ENCODE measurements around the gene MVB12B.

MVB12B gene

GRCh38 chr9:126521551-126521950 is 194.9 kb downstream of the MVB12B start:
- DNase-seq (ENCODE audit: low spot score) = no peak

DNA sequence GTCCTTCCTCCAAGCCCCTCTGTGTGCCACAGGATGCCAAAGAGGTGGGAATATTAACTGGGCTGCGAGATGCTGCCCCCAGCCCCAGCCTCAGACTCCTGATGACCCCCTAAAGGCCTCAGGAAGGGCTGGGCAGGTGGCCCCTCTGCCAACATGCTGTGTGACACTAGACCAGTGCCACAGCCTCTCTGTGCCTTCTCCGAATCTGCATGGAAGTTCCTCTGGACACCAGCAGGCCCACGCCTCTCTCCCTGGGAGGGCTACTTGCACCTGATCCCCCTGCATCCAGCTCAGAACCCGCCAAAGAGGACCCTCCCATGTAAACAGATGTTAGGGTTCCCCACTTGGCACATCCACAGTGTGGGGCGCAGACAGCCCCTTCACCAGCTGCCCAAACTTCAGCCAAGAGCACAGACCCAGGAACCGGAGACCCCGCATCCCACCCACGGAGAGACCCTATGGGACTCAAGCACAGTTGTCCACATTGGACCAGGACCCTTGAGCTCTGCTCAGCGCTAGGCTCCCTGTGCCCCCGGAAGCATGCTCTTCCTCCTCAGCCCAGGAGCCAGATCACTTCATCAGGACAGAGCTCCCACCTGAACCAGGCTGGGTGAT is 195.5 kb downstream of the MVB12B start:
- DNase-seq (ENCODE audit: low spot score) = no peak

- DNase-seq (ENCODE audit: low spot score) = no peak
Observed at GRCh38 chr9:126522612-126523356, 196.2 kb downstream of the MVB12B start.

GRCh38 chr9:126523611-126524111 is 197.0 kb downstream of the MVB12B start:
- DNase-seq (ENCODE audit: low spot score) = peak; percentile 65

DNA sequence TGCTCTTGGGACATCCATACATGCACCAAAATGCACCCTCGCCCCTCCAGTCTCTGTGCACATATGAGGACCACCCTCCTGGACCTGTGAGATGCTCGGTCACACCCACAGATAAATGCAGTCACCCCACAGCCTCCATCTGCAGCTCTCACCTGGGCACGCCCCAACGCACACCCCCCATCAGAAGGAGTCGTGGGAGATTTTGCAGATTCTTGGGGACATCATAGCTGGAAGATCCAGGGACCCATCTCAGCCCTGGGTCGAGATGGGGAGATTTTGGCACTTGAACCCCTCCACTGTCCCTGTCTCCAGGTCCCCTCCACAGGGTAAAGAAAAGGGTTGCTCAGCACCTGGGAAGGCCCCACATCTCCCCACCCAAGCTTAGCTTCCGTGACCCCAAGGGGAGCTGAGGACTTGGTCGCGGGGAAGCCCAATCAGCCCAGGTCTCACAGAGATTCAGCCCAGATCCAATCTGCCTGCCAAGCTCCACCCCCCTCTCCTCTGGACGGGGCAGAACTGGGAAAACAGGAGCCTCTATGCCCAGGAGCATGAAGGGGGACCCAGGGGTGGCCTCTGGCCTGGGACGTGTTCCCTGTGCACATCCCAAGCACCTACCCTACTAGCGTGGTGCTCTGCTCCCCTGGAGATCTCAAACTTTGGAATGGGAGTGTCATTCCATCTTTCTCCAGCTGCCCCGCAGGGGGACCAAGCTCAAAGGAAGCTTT is 197.9 kb downstream of the MVB12B start:
- DNase-seq (ENCODE audit: low spot score) = no peak

GRCh38 chr9:126526218-126527108 is 199.8 kb downstream of the MVB12B start:
- DNase-seq (ENCODE audit: low spot score) = no peak

DNA sequence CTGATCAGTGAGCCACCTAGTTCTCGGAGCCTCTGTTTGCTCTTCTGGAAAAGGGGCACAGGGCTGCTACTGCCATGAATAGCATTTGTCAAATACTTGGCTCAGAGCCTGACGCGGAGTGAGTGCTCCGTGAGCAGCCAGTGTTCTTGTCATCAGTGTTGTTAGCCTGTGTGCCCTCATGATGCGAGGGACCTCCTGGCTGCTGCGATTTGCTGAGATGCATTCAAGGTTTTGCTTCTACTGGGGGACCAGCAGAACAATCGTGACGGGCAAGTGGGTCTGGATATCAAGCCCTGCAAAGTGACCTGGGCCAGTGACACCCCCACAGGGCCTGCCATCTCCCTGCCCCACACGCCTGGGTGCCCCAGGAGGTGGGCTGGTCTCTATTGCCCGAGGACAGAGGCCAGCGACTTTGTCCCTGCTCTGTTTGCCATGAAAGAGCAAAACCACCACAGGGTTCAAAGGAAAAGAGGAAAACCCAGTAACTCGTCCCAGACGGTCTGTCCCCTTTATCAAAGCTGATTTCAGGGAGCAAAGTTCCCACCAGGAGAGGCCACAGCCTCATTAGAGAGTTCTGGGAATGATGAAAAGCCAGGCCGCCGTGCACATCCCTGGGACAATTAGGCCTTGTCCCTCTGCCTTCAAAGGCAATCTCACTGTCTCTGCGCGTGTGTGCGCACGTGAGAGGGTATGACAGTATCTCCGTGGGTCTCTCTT is 200.6 kb downstream of the MVB12B start:
- no peak for DNase-seq (ENCODE audit: low spot score)

DNA sequence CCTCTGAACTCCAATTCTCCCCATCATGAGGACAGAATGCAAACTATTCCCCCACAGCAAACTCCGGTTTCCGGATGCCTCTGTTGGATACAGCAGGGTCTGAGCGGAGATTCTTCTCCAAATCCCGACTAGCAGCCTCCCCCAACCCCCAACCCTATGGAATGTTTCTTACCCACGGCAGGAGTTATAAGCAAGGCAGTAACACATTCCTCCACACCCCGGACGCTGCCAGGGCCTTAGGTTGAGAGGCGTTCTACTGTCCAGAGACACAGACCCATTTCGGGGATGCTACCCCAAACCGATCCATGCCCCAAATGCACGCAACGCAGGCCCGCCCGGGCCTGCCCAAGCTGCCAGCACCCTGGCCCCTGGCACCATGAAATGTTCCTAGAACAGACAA is 201.5 kb downstream of the MVB12B start:
- DNase-seq (ENCODE audit: low spot score) = no peak

DNA sequence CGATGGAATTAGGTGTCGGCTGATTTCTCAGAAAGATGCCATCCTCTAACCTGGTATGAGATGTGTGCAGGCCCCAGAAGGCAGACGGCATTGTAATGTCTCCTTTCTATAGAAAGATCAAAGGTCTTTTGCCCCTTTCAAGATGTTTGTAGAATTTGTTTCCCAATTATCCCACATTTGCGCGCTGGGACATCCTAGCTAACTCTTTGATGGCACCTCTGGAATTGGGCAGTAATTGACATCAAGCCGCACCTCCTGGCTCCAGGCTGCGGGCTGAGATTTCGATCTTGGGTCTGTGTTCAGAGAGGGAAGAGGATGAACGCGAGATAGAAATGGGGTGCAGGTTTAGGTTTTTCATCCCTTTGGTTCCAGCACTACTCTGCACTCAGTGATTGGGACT is 202.3 kb downstream of the MVB12B start:
- no peak for DNase-seq (ENCODE audit: low spot score)

- no peak for DNase-seq (ENCODE audit: low spot score)
Observed at GRCh38 chr9:126531035-126531571, 204.5 kb downstream of the MVB12B start.

- no peak for DNase-seq (ENCODE audit: low spot score)
Observed at GRCh38 chr9:126531591-126531990, 205.0 kb downstream of the MVB12B start.

DNA sequence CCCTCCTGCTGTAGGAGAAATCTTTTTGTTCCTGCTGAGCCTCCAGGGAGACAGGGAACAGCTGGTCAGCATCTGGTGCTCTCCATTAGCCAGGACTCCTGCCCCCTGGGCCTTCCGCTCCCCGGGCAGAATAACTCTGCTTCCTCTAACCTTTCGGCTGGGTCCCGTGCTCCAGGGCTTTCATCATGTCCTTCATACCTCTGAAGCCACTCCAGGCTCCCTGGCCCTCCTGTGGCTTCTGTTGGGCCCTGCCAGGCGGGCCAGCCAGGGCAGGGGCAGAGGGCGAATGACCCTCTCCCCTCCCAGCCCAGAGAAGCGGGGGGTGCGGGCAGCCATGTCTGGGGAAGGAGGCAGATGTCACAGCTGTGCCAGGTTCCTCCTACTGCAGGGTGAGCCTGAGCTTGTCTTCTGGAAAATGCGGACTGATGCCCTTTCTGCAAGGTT is 205.4 kb downstream of the MVB12B start:
- no peak for DNase-seq (ENCODE audit: low spot score)

DNA sequence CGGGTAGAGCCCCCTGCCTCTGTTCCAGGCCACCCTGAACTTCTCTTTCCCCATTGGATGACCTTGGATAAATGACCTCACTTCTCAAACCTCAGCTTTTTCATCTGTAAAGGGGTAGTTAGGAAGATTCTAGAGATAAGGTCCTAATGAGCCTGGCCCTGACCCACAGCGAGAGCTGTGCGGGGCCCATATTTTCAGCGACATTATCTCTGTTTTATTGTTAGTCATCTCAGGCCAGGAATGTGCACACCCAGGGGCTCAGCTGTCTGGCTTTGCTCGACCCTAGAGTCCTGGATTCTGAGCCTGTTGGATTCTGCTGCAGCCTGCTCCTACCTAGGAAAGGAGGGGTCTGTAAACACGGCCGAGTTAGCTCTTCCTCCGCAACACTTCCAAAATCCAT is 205.9 kb downstream of the MVB12B start:
- DNase-seq (ENCODE audit: low spot score) = no peak

- no peak for DNase-seq (ENCODE audit: low spot score)
Observed at GRCh38 chr9:126532951-126533925, 206.6 kb downstream of the MVB12B start.

- DNase-seq (ENCODE audit: low spot score) = no peak
Observed at GRCh38 chr9:126533926-126534310, 207.3 kb downstream of the MVB12B start.

DNA sequence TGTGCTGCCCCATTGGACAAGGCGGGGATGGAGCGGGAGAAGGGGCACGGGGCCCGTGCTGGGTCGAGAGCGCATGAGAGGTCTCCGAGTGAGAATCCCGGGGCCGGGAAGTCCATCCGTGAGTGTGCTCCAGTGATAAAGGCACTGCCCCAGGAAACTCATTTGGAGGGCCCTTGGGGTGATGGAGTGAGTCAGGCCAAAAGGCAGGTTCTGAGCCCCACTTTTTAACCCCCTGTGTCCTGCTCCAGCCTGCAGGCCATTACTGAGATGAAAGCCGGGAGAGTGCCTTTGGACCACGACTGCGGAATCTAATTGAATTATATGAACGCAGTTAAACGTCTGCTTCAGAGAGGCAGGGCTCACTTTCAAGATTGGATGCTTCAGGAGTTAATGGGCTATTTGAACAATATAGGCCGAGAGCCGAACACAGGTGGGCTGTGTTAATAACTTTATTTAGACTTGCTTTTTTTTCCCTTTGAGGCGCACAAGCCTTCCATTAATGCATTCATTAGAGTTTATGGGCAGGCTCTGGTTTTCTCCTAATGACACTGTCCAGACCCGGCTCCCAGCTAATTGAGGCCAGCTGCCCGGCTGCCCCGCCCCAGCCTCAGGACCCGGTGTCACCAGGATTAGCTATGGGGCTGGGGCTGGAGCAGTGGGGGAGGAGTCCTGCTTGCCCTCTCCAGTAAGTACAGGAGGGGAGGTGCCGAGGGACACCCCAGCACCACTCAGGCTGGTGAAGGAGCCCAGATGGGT is 208.0 kb downstream of the MVB12B start:
- DNase-seq (ENCODE audit: low spot score) = no peak

- DNase-seq (ENCODE audit: low spot score) = no peak
Observed at GRCh38 chr9:126536131-126536530, 209.5 kb downstream of the MVB12B start.

DNA sequence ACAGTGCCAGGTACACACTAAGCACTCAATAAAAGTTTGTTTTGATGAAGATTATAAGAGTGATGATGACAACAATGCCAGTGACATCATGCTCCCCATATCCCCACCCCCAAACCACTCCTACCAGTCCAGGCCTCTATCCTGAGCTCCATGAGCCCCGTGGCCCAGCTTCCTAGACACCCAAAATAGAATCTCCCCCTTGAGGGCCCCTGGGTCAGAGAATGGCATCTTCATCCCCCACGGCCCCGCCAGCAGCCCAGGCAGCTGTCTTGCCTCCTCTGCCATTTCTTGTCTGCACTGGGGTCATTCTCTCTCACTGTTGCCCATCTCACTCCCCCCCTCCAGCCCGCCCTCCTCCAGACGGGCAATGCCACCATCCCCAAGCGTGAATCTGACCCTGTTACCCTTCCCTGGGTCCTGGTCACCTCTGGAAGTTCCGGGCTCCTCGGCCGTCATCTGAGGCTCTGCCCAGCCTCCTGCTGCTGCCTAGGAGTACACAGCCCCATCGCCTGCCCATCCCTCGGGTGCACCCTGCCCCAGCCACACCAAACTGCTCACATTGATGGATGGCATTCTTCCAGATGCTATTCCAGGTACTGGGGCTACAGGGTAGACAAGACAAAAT is 210.3 kb downstream of the MVB12B start:
- no peak for DNase-seq (ENCODE audit: low spot score)

- no peak for DNase-seq (ENCODE audit: low spot score)
Observed at GRCh38 chr9:126538550-126538949, 211.9 kb downstream of the MVB12B start.

All from activated CD4-positive, alpha-beta T cell treated with anti-CD3 and anti-CD28 coated beads, Interleukin-2, Interleukin-4, amounts not matched to agents 100 ng/mL and 50 ng/mL, durations not matched to agents 16 hours and 8 hours (primary cell).